Activated CD4-positive, alpha-beta T cell treated with anti-CD3 and anti-CD28 coated beads, Interleukin-10, Interleukin-2, amounts not matched to agents 100 ng/mL and 50 ng/mL, durations not matched to agents 16 hours and 8 hours (primary cell): Measurements from ENCODE around the gene TXNDC11.

Experiments
- DNase-seq: peaks from one replicate; pipeline ENCODE4 v3.0.0-alpha.2; 2020

Gene TXNDC11

GRCh38 chr16:11674001-11674817 is 68.4 kb downstream of the TXNDC11 start:
- no peak for DNase-seq

- DNase-seq, result no peak
Measured at GRCh38 chr16:11673091-11674000, 69.3 kb downstream of the TXNDC11 start.

- peak; percentile 57 for DNase-seq
Measured at GRCh38 chr16:11672206-11673090, 70.2 kb downstream of the TXNDC11 start.

GRCh38 chr16:11671676-11672075 is 71.0 kb downstream of the TXNDC11 start:
- DNase-seq, result no peak

- DNase-seq, result no peak
Measured at GRCh38 chr16:11671271-11671670, 71.4 kb downstream of the TXNDC11 start.

- DNase-seq, result peak; percentile 54
Measured at GRCh38 chr16:11670171-11671131, 72.2 kb downstream of the TXNDC11 start.

GRCh38 chr16:11669380-11670146 is 73.1 kb downstream of the TXNDC11 start:
- DNase-seq, result no peak

- no peak for DNase-seq
Measured at GRCh38 chr16:11668623-11669379, 73.9 kb downstream of the TXNDC11 start.

GRCh38 chr16:11667824-11668622 is 74.6 kb downstream of the TXNDC11 start, which contains the start of gene SNN:
SNN (plus strand) TSS chr16:11668455; CDS start chr16:11676060, 7,605 bp downstream.
- DNase-seq, result peak; percentile 92

GRCh38 chr16:11667221-11667823 is 75.3 kb downstream of the TXNDC11 start:
- DNase-seq, result no peak

GRCh38 chr16:11666103-11667055 is 76.3 kb downstream of the TXNDC11 start:
- DNase-seq, result no peak

- DNase-seq, result no peak
Measured at GRCh38 chr16:11665071-11665491, 77.6 kb downstream of the TXNDC11 start.

GRCh38 chr16:11662582-11662981 is 80.1 kb downstream of the TXNDC11 start:
- DNase-seq, result no peak

GRCh38 chr16:11660565-11660964 is 82.1 kb downstream of the TXNDC11 start:
- no peak for DNase-seq

- no peak for DNase-seq
Measured at GRCh38 chr16:11658896-11659708, 83.6 kb downstream of the TXNDC11 start.

- DNase-seq, result no peak
Measured at GRCh38 chr16:11657556-11657955, 85.1 kb downstream of the TXNDC11 start.
